H1 (cell line): ENCODE data around the gene KAT14. TPM values are rescaled to one million over a fixed set of nuclear protein-coding genes. Genes with fewer than 3 reads are reported as not detected.

ENCODE experiments used
- EGR1 ChIP-seq: IDR thresholded peaks from 2 replicates; pipeline ENCODE4 v1.6.1; 2011; ENCODE audit warnings: low read depth, low read length, borderline replicate concordance
- polyA plus RNA-seq, 7 experiments: library from polyadenylated mRNA; depleted of rRNA in 3 of 7; stranded (reverse) in 5 of 7; unstranded in 2 of 7; fragments of >200 nt in 5 of 7; fragments of 200-250 nt in 2 of 7; gene quantifications; 1 replicate in 5 of 7; 2 replicates in 1 of 7; 4 replicates in 1 of 7; pipeline versions ENCODE4 v1.2.1 to v1.2.3, GENCODE V29; 2011 to 2013; ENCODE audit warnings: missing spikeins in 2 of 7, mixed read lengths in 2 of 7
- total RNA-seq: library from RNA; stranded (reverse); fragmentation: NEBNext Ultra II Directional; extraction: Animal tissue kit (Norgen Biotek cat#: 25700); gene quantifications from 2 replicates; pipeline ENCODE4 v1.2.1, GENCODE V29; 2021

The KAT14 gene
- total and polyA plus RNA-seq, 2 of the 8 experiments (the other 6 are each of a cell fraction or from before 2014, with no cell fraction given), result 17.3 to 29.3 TPM

DNA sequence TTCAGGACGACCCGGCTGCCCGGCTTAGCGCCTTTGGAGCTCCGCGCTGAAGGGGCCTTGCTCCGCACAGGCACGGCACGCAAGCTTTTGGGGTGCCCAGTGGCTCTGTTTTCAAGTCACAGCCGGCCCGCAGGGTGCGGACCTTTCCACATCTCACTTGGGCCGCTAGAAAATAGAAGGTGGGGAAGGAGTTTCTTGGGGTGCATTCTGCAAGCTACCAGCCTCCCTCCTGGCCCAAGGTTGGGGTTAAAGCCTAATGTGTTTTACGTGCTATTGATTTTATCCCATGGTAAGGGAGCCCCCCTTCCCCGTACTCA lies 561 bp downstream of the KAT14 start (continued):
- no peak for TF ChIP-seq EGR1
